ENCODE data around the gene PIM3. TPM values are rescaled to one million over a fixed set of nuclear protein-coding genes. Genes with fewer than 3 reads are reported as not detected.

Gene PIM3
- total and polyA plus RNA-seq, 9 donors, result 13.6 to 21.6 (median 15.6) TPM

DNA sequence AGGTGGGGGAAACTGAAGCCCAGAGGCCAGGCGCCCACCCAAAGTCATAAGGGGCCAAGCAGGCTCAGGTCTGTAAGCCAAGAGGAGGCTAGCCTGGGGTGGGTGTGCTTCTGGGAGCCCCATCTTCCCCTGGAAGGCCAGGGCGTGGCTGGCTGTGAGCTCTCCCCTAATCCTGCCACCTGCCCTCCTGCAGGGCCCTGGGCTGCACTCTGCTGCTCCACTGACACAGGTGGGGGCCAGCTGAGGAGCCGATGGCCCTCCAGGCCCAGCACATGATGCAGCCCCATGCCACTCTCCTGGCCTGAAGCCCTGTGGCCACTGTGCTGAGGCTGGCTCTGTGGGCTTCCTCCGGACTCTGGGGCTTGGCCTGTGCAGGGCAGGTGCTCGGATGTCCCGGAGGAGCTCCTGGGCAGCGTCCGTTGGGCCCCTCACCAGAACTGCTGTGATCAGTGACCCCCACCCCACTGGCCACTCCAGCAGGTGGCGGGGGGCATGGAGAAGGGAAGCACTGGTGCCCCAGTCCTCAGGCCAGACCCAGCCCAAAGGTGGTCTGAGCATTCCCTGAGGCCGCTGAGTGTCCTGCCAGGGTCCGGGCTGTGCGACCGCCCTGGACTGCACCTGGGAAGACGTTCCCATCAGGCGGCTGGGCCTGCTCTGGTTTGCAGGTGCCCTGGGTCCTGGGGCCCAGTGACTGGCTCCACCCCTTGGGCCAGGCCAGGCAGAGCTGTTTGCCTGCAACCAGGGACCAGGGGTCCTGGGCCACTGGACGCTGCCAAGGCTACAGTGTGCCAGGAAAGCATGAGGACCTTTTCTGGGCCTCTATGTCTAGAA lies 8.5 kb downstream of the PIM3 start:
- DNase-seq, result peak; percentile 10
- Histone ChIP-seq H3K36me3 (ENCODE audit: control insufficient read depth, insufficient read depth, low read length) (peaks cover 12% of the 10 kb centered on the region), H3K27ac (ENCODE audit: low read length) (no peak overlapping the region), H3K4me3 (ENCODE audit: low read length) (no peak overlapping the region), H3K4me1 (ENCODE audit: control insufficient read depth, insufficient read depth, low read length) (peaks cover 49% of the 10 kb centered on the region), H3K27me3 (ENCODE audit: control insufficient read depth, insufficient read depth, low read length) (peaks cover 31% of the 10 kb centered on the region), H3K9me3 (replicated peaks; ENCODE audit: control insufficient read depth, low read depth, low read length) (no peaks in the 10 kb centered on the region)
- 89% methylated on average over 13 of the region's 16 CpGs for WGBS (ENCODE audit: insufficient coverage)

GRCh38 chr22:49969751-49970527 lies 9.4 kb downstream of the PIM3 start:
- peak; percentile 11 for DNase-seq
- H3K4me3 ChIP-seq (ENCODE audit: low read length), result no peak overlapping the region
- WGBS (ENCODE audit: insufficient coverage), result 55% methylated on average over 7 of the region's 8 CpGs

GRCh38 chr22:49970528-49971231 lies 10.1 kb downstream of the PIM3 start:
- Histone ChIP-seq H3K4me3 (ENCODE audit: low read length) (peak overlapping the region; percentile 26), H3K9me3 (replicated peaks; ENCODE audit: control insufficient read depth, low read depth, low read length) (no peaks in the 10 kb centered on the region), H3K27ac (ENCODE audit: low read length) (no peak overlapping the region), H3K36me3 (ENCODE audit: control insufficient read depth, insufficient read depth, low read length) (peaks cover under 1% of the 10 kb centered on the region), H3K27me3 (ENCODE audit: control insufficient read depth, insufficient read depth, low read length) (peaks cover 31% of the 10 kb centered on the region), H3K4me1 (ENCODE audit: control insufficient read depth, insufficient read depth, low read length) (peaks cover 41% of the 10 kb centered on the region)
- peak; percentile 85 for DNase-seq
- WGBS (ENCODE audit: insufficient coverage), result 7% methylated on average over 20 of the region's 32 CpGs

More at GRCh38 chr22:49969751-49970527, 9.4 kb downstream of the PIM3 start:
- H3K36me3 ChIP-seq (ENCODE audit: control insufficient read depth, insufficient read depth, low read length), result peaks cover 4% of the 10 kb centered on the region
- H3K27ac ChIP-seq (ENCODE audit: low read length), result no peak overlapping the region
- peaks cover 44% of the 10 kb centered on the region for H3K4me1 ChIP-seq (ENCODE audit: control insufficient read depth, insufficient read depth, low read length)
- H3K9me3 ChIP-seq (replicated peaks; ENCODE audit: control insufficient read depth, low read depth, low read length), result no peaks in the 10 kb centered on the region
- peaks cover 31% of the 10 kb centered on the region for H3K27me3 ChIP-seq (ENCODE audit: control insufficient read depth, insufficient read depth, low read length)

- Histone ChIP-seq H3K4me1 (ENCODE audit: control insufficient read depth, insufficient read depth, low read length) (peaks cover 32% of the 10 kb centered on the region), H3K9me3 (replicated peaks; ENCODE audit: control insufficient read depth, low read depth, low read length) (no peaks in the 10 kb centered on the region), H3K4me3 (ENCODE audit: low read length) (peak overlapping the region; percentile 26), H3K36me3 (ENCODE audit: control insufficient read depth, insufficient read depth, low read length) (no peaks in the 10 kb centered on the region), H3K27ac (ENCODE audit: low read length) (no peak overlapping the region), H3K27me3 (ENCODE audit: control insufficient read depth, insufficient read depth, low read length) (peaks cover 31% of the 10 kb centered on the region)
- DNase-seq, result peak; percentile 46
- WGBS (ENCODE audit: insufficient coverage), result 4% methylated on average over 60 of the region's 81 CpGs
These were observed 10.9 kb downstream of the PIM3 start for GRCh38 chr22:49971232-49972162.

DNA sequence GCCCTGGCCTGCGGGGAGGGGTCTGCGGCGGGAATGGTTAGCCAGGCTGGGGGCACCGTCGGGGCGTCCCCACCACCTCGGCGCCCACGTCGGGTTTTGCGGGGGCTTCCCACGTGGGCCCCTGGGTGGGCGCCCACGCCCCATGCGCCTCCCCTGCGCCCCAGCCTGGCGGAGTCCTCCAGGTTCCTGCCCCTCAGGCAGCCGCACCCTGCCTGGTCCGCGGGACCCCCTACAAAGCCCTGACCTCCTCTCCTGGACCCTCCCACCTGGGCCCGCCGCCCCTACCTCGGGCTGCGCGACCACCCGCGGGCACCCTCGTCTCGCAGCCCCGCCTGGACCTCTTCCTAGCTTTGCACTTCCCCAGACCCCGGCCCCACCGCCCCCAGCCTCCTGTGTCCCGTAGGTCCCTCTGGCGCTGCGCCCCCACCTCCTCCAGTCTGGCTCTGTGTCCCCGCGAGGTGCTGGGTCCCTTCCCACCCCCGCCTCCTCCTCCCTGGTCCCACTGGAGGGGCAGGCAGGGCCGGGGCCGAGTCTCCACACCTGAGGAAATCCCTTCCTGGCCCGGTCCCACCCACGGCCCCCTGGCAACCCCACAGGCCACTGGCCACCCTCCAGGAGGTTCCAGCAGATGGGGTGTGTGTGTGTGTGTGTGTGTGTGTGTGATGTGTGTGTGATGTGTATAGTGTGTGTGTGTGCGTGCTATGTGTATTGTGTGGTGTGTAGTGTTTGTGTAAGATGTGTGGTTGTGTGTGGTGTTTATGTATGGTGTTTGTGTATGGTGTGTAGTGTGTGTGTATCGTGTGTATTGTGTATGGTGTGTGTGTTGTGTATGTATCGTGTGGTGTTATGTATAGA lies 11.8 kb downstream of the PIM3 start:
- H3K4me3 ChIP-seq (ENCODE audit: low read length), result no peak overlapping the region
- DNase-seq, result peak; percentile 8

GRCh38 chr22:49973018-49973961 lies 12.7 kb downstream of the PIM3 start:
- Histone ChIP-seq H3K4me3 (ENCODE audit: low read length) (no peak overlapping the region), H3K27ac (ENCODE audit: low read length) (no peak overlapping the region), H3K36me3 (ENCODE audit: control insufficient read depth, insufficient read depth, low read length) (no peaks in the 10 kb centered on the region), H3K9me3 (replicated peaks; ENCODE audit: control insufficient read depth, low read depth, low read length) (no peaks in the 10 kb centered on the region), H3K4me1 (ENCODE audit: control insufficient read depth, insufficient read depth, low read length) (peaks cover 15% of the 10 kb centered on the region), H3K27me3 (ENCODE audit: control insufficient read depth, insufficient read depth, low read length) (peaks cover 33% of the 10 kb centered on the region)
- WGBS (ENCODE audit: insufficient coverage), result 91% methylated on average over 4 of the region's 5 CpGs
- no peak for DNase-seq

More for the DNA sequence above, 11.8 kb downstream of the PIM3 start:
- H3K9me3 ChIP-seq (replicated peaks; ENCODE audit: control insufficient read depth, low read depth, low read length), result no peaks in the 10 kb centered on the region
- H3K27me3 ChIP-seq (ENCODE audit: control insufficient read depth, insufficient read depth, low read length), result peaks cover 31% of the 10 kb centered on the region
- no peak overlapping the region for H3K27ac ChIP-seq (ENCODE audit: low read length)
- no peaks in the 10 kb centered on the region for H3K36me3 ChIP-seq (ENCODE audit: control insufficient read depth, insufficient read depth, low read length)
- WGBS (ENCODE audit: insufficient coverage), result 29% methylated on average over 45 of the region's 45 CpGs
- peaks cover 23% of the 10 kb centered on the region for H3K4me1 ChIP-seq (ENCODE audit: control insufficient read depth, insufficient read depth, low read length)

DNA sequence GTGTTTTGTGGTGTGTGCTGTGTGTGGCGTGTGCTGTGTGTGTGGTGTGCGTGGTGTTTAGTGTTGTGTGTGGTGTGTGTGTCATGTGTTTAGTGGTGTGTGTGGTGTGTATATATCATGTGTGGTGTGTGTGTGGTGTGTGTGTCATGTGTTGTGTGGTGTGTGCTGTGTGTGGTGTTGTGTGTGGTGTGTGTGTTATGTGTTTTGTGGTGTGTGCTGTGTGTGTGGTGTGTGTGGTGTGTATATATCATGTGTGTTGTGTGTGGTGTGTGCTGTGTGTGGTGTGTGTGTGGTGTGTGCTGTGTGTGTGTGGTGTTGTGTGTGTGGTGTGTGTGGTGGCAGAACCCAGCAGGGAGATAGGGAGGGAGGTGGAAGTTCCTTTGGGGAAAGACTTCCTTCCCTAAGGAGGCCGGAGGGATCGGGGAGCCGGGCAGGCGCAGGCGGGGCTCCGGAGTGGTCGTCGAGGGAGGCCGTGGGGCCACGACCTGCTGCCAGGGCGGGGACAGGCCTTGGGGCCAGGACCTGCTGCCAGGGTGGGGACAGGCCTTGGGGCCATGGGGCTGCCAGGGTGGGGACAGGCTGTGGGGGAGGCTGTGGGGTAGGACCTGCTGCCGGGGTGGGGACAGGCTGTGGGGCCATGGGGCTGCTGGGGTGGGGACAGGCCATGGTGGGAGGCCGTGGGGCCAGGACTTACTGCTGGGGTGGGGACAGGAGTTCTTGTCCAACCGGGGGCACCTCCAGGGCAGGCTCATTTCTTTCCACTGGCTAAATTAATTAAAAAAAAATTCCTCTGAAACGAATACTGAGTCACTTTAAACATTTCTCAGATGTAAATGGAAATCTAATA lies 15.2 kb downstream of the PIM3 start:
- peaks cover 4% of the 10 kb centered on the region for H3K9me3 ChIP-seq (replicated peaks; ENCODE audit: control insufficient read depth, low read depth, low read length)
- H3K27ac ChIP-seq (ENCODE audit: low read length), result no peak overlapping the region
- H3K4me1 ChIP-seq (ENCODE audit: control insufficient read depth, insufficient read depth, low read length), result peaks cover 10% of the 10 kb centered on the region
- DNase-seq, result no peak
- H3K27me3 ChIP-seq (ENCODE audit: control insufficient read depth, insufficient read depth, low read length), result peaks cover 23% of the 10 kb centered on the region
- H3K4me3 ChIP-seq (ENCODE audit: low read length), result no peak overlapping the region
- 25% methylated on average over 14 of the region's 17 CpGs for WGBS (ENCODE audit: insufficient coverage)
- no peaks in the 10 kb centered on the region for H3K36me3 ChIP-seq (ENCODE audit: control insufficient read depth, insufficient read depth, low read length)
